Keratinocyte (primary cell): ENCODE results near the gene DPYD. TPM values are rescaled to one million over a fixed set of nuclear protein-coding genes. Genes with fewer than 3 reads are reported as not detected.

Experiments used
- DNase-seq: peaks from one replicate; pipeline ENCODE4 v3.0.0-alpha.2; 2011; ENCODE audit warnings: low read depth, missing footprints, low spot score
- FAIRE-seq: peaks from 2 replicates; lab custom pipeline; 2011; peaks lifted over from hg19 to GRCh38; lab: Jason Lieb, UNC
- H2AFZ ChIP-seq: 2 replicates; pipeline ENCODE4 v1.6.0; 2012; ENCODE audit warnings: low read length, control low read depth, inconsistent platforms; ENCODE audit not compliant: control insufficient read depth
- H3K27ac ChIP-seq: 2 replicates; pipeline ENCODE4 v1.5.1; 2011; ENCODE audit warnings: low read length; ENCODE audit not compliant: control insufficient read depth, insufficient read depth
- H3K27me3 ChIP-seq: 3 replicates; pipeline ENCODE4 v1.6.0; 2011; ENCODE audit warnings: low read length; ENCODE audit not compliant: control insufficient read depth, insufficient read depth; ENCODE audit errors: extremely low read depth
- H3K36me3 ChIP-seq, 2 experiments: 2 replicates in 1 of 2; 3 replicates in 1 of 2; pipeline ENCODE4 v1.5.1; 2011; ENCODE audit warnings: low read length in 2 of 2, mild to moderate bottlenecking in 1 of 2; ENCODE audit not compliant: control insufficient read depth in 2 of 2, insufficient read depth in 2 of 2; ENCODE audit errors: extremely low read depth in 1 of 2
- H3K4me1 ChIP-seq: 3 replicates; pipeline ENCODE4 v1.5.1; 2011; ENCODE audit warnings: low read length; ENCODE audit not compliant: control insufficient read depth, insufficient read depth; ENCODE audit errors: extremely low read depth
- H3K4me2 ChIP-seq: 3 replicates; pipeline ENCODE4 v1.6.0; 2011; ENCODE audit warnings: low read depth, low read length; ENCODE audit not compliant: control insufficient read depth, insufficient read depth; ENCODE audit errors: extremely low read depth
- H3K4me3 ChIP-seq, 3 experiments: fragments of 200-600 bp in 1 of 3; sonication (generic) in 1 of 3; 2 replicates in 2 of 3; 3 replicates in 1 of 3; pipeline ENCODE4 v1.5.1; 2011 to 2016; ENCODE audit warnings: low read length in 3 of 3, mild to moderate bottlenecking in 3 of 3, control low read depth in 2 of 3, inconsistent platforms in 1 of 3, low read depth in 1 of 3, mixed read lengths in 1 of 3, mixed run types in 1 of 3, moderate library complexity in 1 of 3; ENCODE audit not compliant: control insufficient read depth in 2 of 3, insufficient read depth in 2 of 3; ENCODE audit errors: extremely low read depth in 1 of 3
- H3K79me2 ChIP-seq: 2 replicates; pipeline ENCODE4 v1.6.0; 2012; ENCODE audit warnings: low read length; ENCODE audit not compliant: control insufficient read depth, insufficient read depth
- H3K9ac ChIP-seq: 3 replicates; pipeline ENCODE4 v1.6.0; 2011; ENCODE audit warnings: low read length; ENCODE audit not compliant: control insufficient read depth, insufficient read depth; ENCODE audit errors: extremely low read depth
- H3K9me1 ChIP-seq: 3 replicates; pipeline ENCODE4 v1.6.0; 2011; ENCODE audit warnings: low read length; ENCODE audit not compliant: control insufficient read depth, insufficient read depth; ENCODE audit errors: extremely low read depth
- H3K9me3 ChIP-seq: 2 replicates; pipeline ENCODE4 v1.5.1; 2012; ENCODE audit warnings: low read depth, low read length; ENCODE audit not compliant: control insufficient read depth
- H4K20me1 ChIP-seq: 3 replicates; pipeline ENCODE4 v1.6.0; 2011; ENCODE audit warnings: low read length; ENCODE audit not compliant: control insufficient read depth, insufficient read depth; ENCODE audit errors: extremely low read depth
- EZH2 ChIP-seq: IDR thresholded peaks from one replicate; pipeline ENCODE4 v1.6.1; 2012; ENCODE audit warnings: inconsistent platforms, mild to moderate bottlenecking, low read length, moderate library complexity
- dilution Hi-C: fragments of 300-500 bp; cut with MboI; formaldehyde crosslinking; loops from one replicate; pipeline ENCODE4 v1.7.0; 2020; ENCODE audit warnings: low sequenced_read_pairs; ENCODE audit not compliant: extremely low pct_ligation_motif_present
- polyA plus RNA-seq, 5 experiments: library from polyadenylated mRNA; depleted of rRNA in 3 of 5; stranded (reverse) in 3 of 5; stranded (forward) in 1 of 5; unstranded in 1 of 5; fragments of >200 nt; gene quantifications; 1 replicate in 1 of 5; 2 replicates in 3 of 5; 3 replicates in 1 of 5; pipeline versions ENCODE4 v1.2.1 to v1.2.3, GENCODE V29; 2011 to 2012; ENCODE audit warnings: missing spikeins in 2 of 5, low read depth in 1 of 5, low replicate concordance in 1 of 5
- TF ChIP-seq, protein P1 (sequence below), 3 experiments: IDR thresholded peaks in 1 of 3; conservative IDR thresholded peaks in 1 of 3; optimal IDR thresholded peaks in 1 of 3; 2 replicates in 2 of 3; 3 replicates in 1 of 3; pipeline versions ENCODE3 to v1.5.1; 2011; ENCODE audit warnings: low read length in 3 of 3, mild to moderate bottlenecking in 3 of 3, moderate library complexity in 2 of 3, control low read depth in 1 of 3, inconsistent platforms in 1 of 3; ENCODE audit not compliant: insufficient read depth in 2 of 3; ENCODE audit errors: extremely low read depth in 1 of 3

The DPYD gene
- polyA plus RNA-seq, 1 donor (not counting 4 experiments of a cell fraction or from before 2014, with no cell fraction given): 1.9 TPM

- no peaks in the 10 kb centered on the region for H3K9me1 ChIP-seq
- TF ChIP-seq EZH2: no peak
- TF ChIP-seq, protein P1, sequence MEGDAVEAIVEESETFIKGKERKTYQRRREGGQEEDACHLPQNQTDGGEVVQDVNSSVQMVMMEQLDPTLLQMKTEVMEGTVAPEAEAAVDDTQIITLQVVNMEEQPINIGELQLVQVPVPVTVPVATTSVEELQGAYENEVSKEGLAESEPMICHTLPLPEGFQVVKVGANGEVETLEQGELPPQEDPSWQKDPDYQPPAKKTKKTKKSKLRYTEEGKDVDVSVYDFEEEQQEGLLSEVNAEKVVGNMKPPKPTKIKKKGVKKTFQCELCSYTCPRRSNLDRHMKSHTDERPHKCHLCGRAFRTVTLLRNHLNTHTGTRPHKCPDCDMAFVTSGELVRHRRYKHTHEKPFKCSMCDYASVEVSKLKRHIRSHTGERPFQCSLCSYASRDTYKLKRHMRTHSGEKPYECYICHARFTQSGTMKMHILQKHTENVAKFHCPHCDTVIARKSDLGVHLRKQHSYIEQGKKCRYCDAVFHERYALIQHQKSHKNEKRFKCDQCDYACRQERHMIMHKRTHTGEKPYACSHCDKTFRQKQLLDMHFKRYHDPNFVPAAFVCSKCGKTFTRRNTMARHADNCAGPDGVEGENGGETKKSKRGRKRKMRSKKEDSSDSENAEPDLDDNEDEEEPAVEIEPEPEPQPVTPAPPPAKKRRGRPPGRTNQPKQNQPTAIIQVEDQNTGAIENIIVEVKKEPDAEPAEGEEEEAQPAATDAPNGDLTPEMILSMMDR (optimal IDR thresholded peaks at IDR 0.05 in 1 of 3, IDR thresholded peaks at IDR 0.05 in 1 of 3, conservative IDR thresholded peaks at IDR 0.05 in 1 of 3; ENCODE audit: extremely low read depth in 1 of 3, insufficient read depth in 2 of 3, low read length in 3 of 3): no peak
- H3K27ac ChIP-seq: no peak overlapping the region
- H4K20me1 ChIP-seq: no peaks in the 10 kb centered on the region
- dilution Hi-C loops: no loop called here
- no peaks in the 10 kb centered on the region for H3K27me3 ChIP-seq
- no peak for DNase-seq
- H3K79me2 ChIP-seq: no peaks in the 10 kb centered on the region
- no peak overlapping the region for H3K4me3 ChIP-seq
- no peak overlapping the region for H3K4me2 ChIP-seq
- H2AFZ ChIP-seq: no peak overlapping the region
- no peaks in the 10 kb centered on the region for H3K4me1 ChIP-seq
- no peaks in the 10 kb centered on the region for H3K9me3 ChIP-seq
- no peaks in the 10 kb centered on the region for H3K36me3 ChIP-seq
- H3K9ac ChIP-seq: no peak overlapping the region
- no peak for FAIRE-seq
Observed at GRCh38 chr1:97685360-97685759, 235.5 kb downstream of the DPYD start.

- no peaks in the 10 kb centered on the region for H3K27me3 ChIP-seq
- H4K20me1 ChIP-seq: no peaks in the 10 kb centered on the region
- H3K79me2 ChIP-seq: no peaks in the 10 kb centered on the region
- no peaks in the 10 kb centered on the region for H3K9me3 ChIP-seq
- no peak overlapping the region for H3K27ac ChIP-seq
- no peak overlapping the region for H3K9ac ChIP-seq
- dilution Hi-C loops: no loop called here
- no peak overlapping the region for H2AFZ ChIP-seq
- H3K36me3 ChIP-seq: no peaks in the 10 kb centered on the region
- TF ChIP-seq, protein P1 (optimal IDR thresholded peaks at IDR 0.05 in 1 of 3, IDR thresholded peaks at IDR 0.05 in 1 of 3, conservative IDR thresholded peaks at IDR 0.05 in 1 of 3; ENCODE audit: extremely low read depth in 1 of 3, insufficient read depth in 2 of 3, low read length in 3 of 3): no peak
- no peak for TF ChIP-seq EZH2
- H3K4me3 ChIP-seq: no peak overlapping the region
- no peaks in the 10 kb centered on the region for H3K9me1 ChIP-seq
- DNase-seq: no peak
- FAIRE-seq: no peak
- no peak overlapping the region for H3K4me2 ChIP-seq
- H3K4me1 ChIP-seq: no peaks in the 10 kb centered on the region
Observed at GRCh38 chr1:97680894-97681293, 239.9 kb downstream of the DPYD start.
